MM.1S (cell line): ENCODE measurements around the gene SRD5A2.

Experiments
- DNase-seq: peaks from one replicate; pipeline ENCODE4 v3.0.0-alpha.2; 2015
- H2AFZ ChIP-seq: fragments of 300-600 bp; sonication (generic); 2 replicates; pipeline ENCODE4 v1.6.0; 2016; ENCODE audit warnings: antibody characterized with exemption, low read length
- H3F3A ChIP-seq: fragments of 300-600 bp; sonication (generic); 2 replicates; pipeline ENCODE4 v1.6.1; 2016; ENCODE audit warnings: mild to moderate bottlenecking, antibody characterized with exemption, low read length, moderate library complexity, mixed read lengths; ENCODE audit not compliant: insufficient read depth
- H3K27ac ChIP-seq: fragments of 300-600 bp; sonication (generic); 2 replicates; pipeline ENCODE4 v1.5.1; 2016; ENCODE audit warnings: mild to moderate bottlenecking, low read length
- H3K27me3 ChIP-seq: fragments of 300-600 bp; sonication (generic); replicated peaks from 2 replicates; pipeline ENCODE4 v1.6.0; 2016; ENCODE audit warnings: low read length; ENCODE audit not compliant: insufficient read depth
- H3K36me3 ChIP-seq: fragments of 300-600 bp; sonication (generic); replicated peaks from 2 replicates; pipeline ENCODE4 v1.6.1; 2016; ENCODE audit warnings: mild to moderate bottlenecking, low read length, mixed read lengths; ENCODE audit not compliant: insufficient read depth
- H3K4me1 ChIP-seq: fragments of 300-600 bp; sonication (generic); 2 replicates; pipeline ENCODE4 v1.6.1; 2016; ENCODE audit warnings: low read length, mixed read lengths
- H3K4me2 ChIP-seq: fragments of 300-600 bp; sonication (generic); 2 replicates; pipeline ENCODE4 v1.6.0; 2016; ENCODE audit warnings: low read depth, low read length
- H3K4me3 ChIP-seq: fragments of 300-600 bp; sonication (generic); 2 replicates; pipeline ENCODE4 v1.5.1; 2016; ENCODE audit warnings: low read length, mixed read lengths
- H3K79me2 ChIP-seq: fragments of 300-600 bp; sonication (generic); 2 replicates; pipeline ENCODE4 v1.6.1; 2016; ENCODE audit warnings: mixed run types, low read length, mixed read lengths
- H3K9ac ChIP-seq: fragments of 300-600 bp; sonication (generic); 2 replicates; pipeline ENCODE4 v1.6.1; 2016; ENCODE audit warnings: low read length, mixed read lengths
- H3K9me2 ChIP-seq: fragments of 300-600 bp; sonication (generic); replicated peaks from 2 replicates; pipeline ENCODE4 v1.6.1; 2016; ENCODE audit warnings: mild to moderate bottlenecking, low read length, mixed read lengths; ENCODE audit not compliant: insufficient read depth
- H3K9me3 ChIP-seq: fragments of 300-600 bp; sonication (generic); replicated peaks from 2 replicates; pipeline ENCODE4 v1.6.1; 2016; ENCODE audit warnings: mild to moderate bottlenecking, low read length, mixed read lengths; ENCODE audit not compliant: insufficient read depth
- H4K20me1 ChIP-seq: fragments of 300-600 bp; sonication (generic); 2 replicates; pipeline ENCODE4 v1.6.1; 2016; ENCODE audit warnings: mild to moderate bottlenecking, low read length, moderate library complexity, mixed read lengths; ENCODE audit not compliant: insufficient read depth
- CTCF ChIP-seq: fragments of 300-600 bp; sonication (generic); IDR thresholded peaks from 2 replicates; pipeline ENCODE4 v1.5.1; 2016; ENCODE audit warnings: antibody characterized with exemption, low read length, mixed read lengths
- EZH2 ChIP-seq: fragments of 300-600 bp; sonication (generic); optimal IDR thresholded peaks from 2 replicates; pipeline ENCODE3; 2017; ENCODE audit warnings: low read depth, mild to moderate bottlenecking, antibody characterized with exemption, low read length, mixed read lengths
- EZH2phosphoT487 ChIP-seq: fragments of 300-600 bp; sonication (generic); IDR thresholded peaks from 2 replicates; pipeline ENCODE4 v1.6.1; 2018; ENCODE audit warnings: antibody characterized with exemption, low read length

Gene SRD5A2

GRCh38 chr2:31517442-31518203 is 63.1 kb downstream of the SRD5A2 start:
- H3K4me1 ChIP-seq: no peaks in the 10 kb centered on the region
- no peaks in the 10 kb centered on the region for H3K9me2 ChIP-seq
- no peak overlapping the region for H3K4me2 ChIP-seq
- no peak overlapping the region for H3K4me3 ChIP-seq
- H4K20me1 ChIP-seq: no peaks in the 10 kb centered on the region
- H3K9me3 ChIP-seq: no peaks in the 10 kb centered on the region
- no peaks in the 10 kb centered on the region for H3F3A ChIP-seq
- no peak for TF ChIP-seq EZH2phosphoT487
- TF ChIP-seq EZH2: no peak
- no peak for TF ChIP-seq CTCF
- no peaks in the 10 kb centered on the region for H3K36me3 ChIP-seq
- H3K79me2 ChIP-seq: no peaks in the 10 kb centered on the region
- no peak for DNase-seq
- no peak overlapping the region for H3K27ac ChIP-seq
- H3K9ac ChIP-seq: no peak overlapping the region
- no peak overlapping the region for H2AFZ ChIP-seq
- H3K27me3 ChIP-seq: no peaks in the 10 kb centered on the region

- Histone ChIP-seq H3K79me2 (no peaks in the 10 kb centered on the region), H3K4me3 (no peak overlapping the region), H3K36me3 (no peaks in the 10 kb centered on the region), H3F3A (no peaks in the 10 kb centered on the region), H3K9me2 (no peaks in the 10 kb centered on the region), H3K27me3 (no peaks in the 10 kb centered on the region), H3K4me2 (no peak overlapping the region), H2AFZ (no peak overlapping the region), H3K27ac (no peak overlapping the region), H4K20me1 (no peaks in the 10 kb centered on the region), H3K9ac (no peak overlapping the region), H3K4me1 (no peaks in the 10 kb centered on the region), H3K9me3 (no peaks in the 10 kb centered on the region)
- TF ChIP-seq EZH2 (no peak), CTCF (no peak), EZH2phosphoT487 (no peak)
- no peak for DNase-seq
Observed at GRCh38 chr2:31515586-31515985, 65.2 kb downstream of the SRD5A2 start.

GRCh38 chr2:31513553-31513952 is 67.2 kb downstream of the SRD5A2 start:
- Histone ChIP-seq H3K9ac (no peak overlapping the region), H3K9me3 (no peaks in the 10 kb centered on the region), H3F3A (no peaks in the 10 kb centered on the region), H2AFZ (no peak overlapping the region), H3K4me2 (no peak overlapping the region), H3K27me3 (no peaks in the 10 kb centered on the region), H3K9me2 (no peaks in the 10 kb centered on the region), H3K4me3 (no peak overlapping the region), H4K20me1 (no peaks in the 10 kb centered on the region), H3K79me2 (no peaks in the 10 kb centered on the region), H3K36me3 (no peaks in the 10 kb centered on the region), H3K4me1 (no peaks in the 10 kb centered on the region), H3K27ac (no peak overlapping the region)
- no peak for TF ChIP-seq CTCF
- no peak for DNase-seq
